ENCODE results near the gene GSG1.

GSG1 gene

GRCh38 chr12:13135371-13136178, 32.1 kb upstream of the GSG1 start:
- H3K4me3 ChIP-seq (ENCODE audit: low read length), result no peak overlapping the region
- no peaks in the 10 kb centered on the region for H3K36me3 ChIP-seq (ENCODE audit: control insufficient read depth, low read depth, low read length)
- H3K9ac ChIP-seq (ENCODE audit: low read length), result no peak overlapping the region
- H3K4me1 ChIP-seq (ENCODE audit: control insufficient read depth, low read depth, low read length), result peaks cover 10% of the 10 kb centered on the region
- no peaks in the 10 kb centered on the region for H3K27me3 ChIP-seq (ENCODE audit: control insufficient read depth, insufficient read depth, low read length)
- H3K9me3 ChIP-seq (ENCODE audit: control insufficient read depth, low read depth, low read length), result no peaks in the 10 kb centered on the region
- no peak overlapping the region for H3K27ac ChIP-seq (ENCODE audit: low read length)

DNA sequence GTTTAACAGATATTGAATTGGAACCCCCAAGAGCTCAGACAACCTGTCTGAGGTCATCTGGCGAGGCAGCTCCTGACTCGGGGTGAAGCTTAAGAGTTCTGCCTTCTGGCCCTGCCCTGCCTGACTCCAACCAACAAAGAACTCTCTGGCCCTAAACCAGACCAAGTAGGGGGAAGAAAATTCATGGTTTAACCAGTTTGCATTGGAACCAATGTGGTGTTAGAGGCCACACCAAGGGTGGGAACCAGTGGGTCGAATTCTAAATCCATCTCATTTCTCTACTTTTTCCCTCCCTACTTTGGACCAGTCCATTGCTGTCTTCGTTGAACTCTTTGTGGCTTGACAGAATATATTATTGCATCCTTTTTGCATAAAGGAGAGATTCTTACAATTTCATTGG, 30.4 kb upstream of the GSG1 start:
- Histone ChIP-seq H3K9me3 (ENCODE audit: control insufficient read depth, low read depth, low read length) (no peaks in the 10 kb centered on the region), H3K27me3 (ENCODE audit: control insufficient read depth, insufficient read depth, low read length) (no peaks in the 10 kb centered on the region), H3K4me1 (ENCODE audit: control insufficient read depth, low read depth, low read length) (peaks cover 10% of the 10 kb centered on the region), H3K4me3 (ENCODE audit: low read length) (no peak overlapping the region), H3K27ac (ENCODE audit: low read length) (no peak overlapping the region), H3K36me3 (ENCODE audit: control insufficient read depth, low read depth, low read length) (no peaks in the 10 kb centered on the region), H3K9ac (ENCODE audit: low read length) (no peak overlapping the region)

DNA sequence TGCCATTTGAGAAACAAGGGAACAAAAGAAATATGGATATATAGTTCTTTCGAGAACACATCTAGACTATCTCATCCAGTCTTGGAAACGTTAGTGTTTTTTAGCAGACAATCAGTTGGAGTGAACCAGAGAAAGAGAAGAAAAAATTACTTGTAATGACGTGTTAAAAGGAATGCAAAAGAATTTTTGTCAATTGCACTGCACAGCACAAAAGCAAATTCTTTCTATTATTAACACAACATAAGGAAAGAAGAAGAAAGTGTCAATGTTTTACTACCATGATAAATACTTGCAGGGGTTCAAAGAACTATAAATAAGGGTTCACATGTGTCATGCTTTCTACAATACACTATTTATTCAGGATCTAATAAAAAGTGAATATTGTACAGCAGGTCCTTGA, 27.5 kb upstream of the GSG1 start:
- H3K9ac ChIP-seq (ENCODE audit: low read length), result no peak overlapping the region
- H3K4me1 ChIP-seq (ENCODE audit: control insufficient read depth, low read depth, low read length), result peaks cover 9% of the 10 kb centered on the region
- no peak overlapping the region for H3K4me3 ChIP-seq (ENCODE audit: low read length)
- H3K9me3 ChIP-seq (ENCODE audit: control insufficient read depth, low read depth, low read length), result no peaks in the 10 kb centered on the region
- H3K27ac ChIP-seq (ENCODE audit: low read length), result no peak overlapping the region
- no peaks in the 10 kb centered on the region for H3K36me3 ChIP-seq (ENCODE audit: control insufficient read depth, low read depth, low read length)
- H3K27me3 ChIP-seq (ENCODE audit: control insufficient read depth, insufficient read depth, low read length), result no peaks in the 10 kb centered on the region

GRCh38 chr12:13128291-13128965, 25.0 kb upstream of the GSG1 start:
- H3K27me3 ChIP-seq (ENCODE audit: control insufficient read depth, insufficient read depth, low read length), result no peaks in the 10 kb centered on the region
- no peak overlapping the region for H3K4me3 ChIP-seq (ENCODE audit: low read length)
- no peak overlapping the region for H3K9ac ChIP-seq (ENCODE audit: low read length)
- H3K27ac ChIP-seq (ENCODE audit: low read length), result no peak overlapping the region
- H3K9me3 ChIP-seq (ENCODE audit: control insufficient read depth, low read depth, low read length), result no peaks in the 10 kb centered on the region
- peaks cover 5% of the 10 kb centered on the region for H3K4me1 ChIP-seq (ENCODE audit: control insufficient read depth, low read depth, low read length)
- no peaks in the 10 kb centered on the region for H3K36me3 ChIP-seq (ENCODE audit: control insufficient read depth, low read depth, low read length)

DNA sequence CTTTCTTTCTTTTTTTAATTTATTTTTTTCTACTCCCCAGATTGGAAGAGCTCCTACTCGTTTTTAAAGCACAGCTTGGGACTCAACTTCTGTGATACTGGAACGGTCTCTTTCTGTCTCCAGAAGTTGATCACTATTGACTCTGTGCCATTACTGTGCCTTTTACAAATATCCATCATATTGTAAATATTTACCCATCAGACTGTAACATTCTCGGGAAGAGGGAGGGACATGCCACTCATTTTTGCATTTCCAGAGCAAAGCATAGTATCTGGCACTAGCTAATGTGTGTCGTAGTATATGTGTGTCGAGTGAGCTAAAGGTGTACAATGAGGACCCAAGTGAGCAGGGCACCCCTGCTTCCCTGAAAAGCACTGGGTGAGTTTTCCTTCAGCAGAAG, 24.0 kb upstream of the GSG1 start:
- H3K9ac ChIP-seq (ENCODE audit: low read length), result no peak overlapping the region
- H3K9me3 ChIP-seq (ENCODE audit: control insufficient read depth, low read depth, low read length), result no peaks in the 10 kb centered on the region
- H3K4me1 ChIP-seq (ENCODE audit: control insufficient read depth, low read depth, low read length), result peaks cover 5% of the 10 kb centered on the region
- no peaks in the 10 kb centered on the region for H3K27me3 ChIP-seq (ENCODE audit: control insufficient read depth, insufficient read depth, low read length)
- H3K4me3 ChIP-seq (ENCODE audit: low read length), result no peak overlapping the region
- H3K27ac ChIP-seq (ENCODE audit: low read length), result no peak overlapping the region
- H3K36me3 ChIP-seq (ENCODE audit: control insufficient read depth, low read depth, low read length), result no peaks in the 10 kb centered on the region

DNA sequence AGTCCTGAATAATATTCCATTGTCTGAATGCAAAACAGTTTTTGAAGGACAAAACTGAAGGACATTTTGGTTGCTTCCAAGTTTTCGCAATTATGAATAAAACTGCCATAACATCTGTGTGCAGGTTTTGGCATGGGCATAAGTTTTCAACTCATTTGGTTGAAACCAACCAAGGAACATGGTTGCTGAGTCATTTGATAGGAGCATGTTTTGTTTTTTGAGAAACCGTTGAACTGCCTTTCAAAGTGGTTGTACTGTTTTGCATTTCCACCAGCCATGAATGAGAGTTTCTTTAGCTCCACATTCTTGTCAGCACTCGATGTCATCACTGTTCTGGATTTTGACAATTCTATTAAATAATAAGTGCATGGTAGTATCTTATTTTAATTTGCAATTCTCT, 23.0 kb upstream of the GSG1 start:
- no peak overlapping the region for H3K27ac ChIP-seq (ENCODE audit: low read length)

DNA sequence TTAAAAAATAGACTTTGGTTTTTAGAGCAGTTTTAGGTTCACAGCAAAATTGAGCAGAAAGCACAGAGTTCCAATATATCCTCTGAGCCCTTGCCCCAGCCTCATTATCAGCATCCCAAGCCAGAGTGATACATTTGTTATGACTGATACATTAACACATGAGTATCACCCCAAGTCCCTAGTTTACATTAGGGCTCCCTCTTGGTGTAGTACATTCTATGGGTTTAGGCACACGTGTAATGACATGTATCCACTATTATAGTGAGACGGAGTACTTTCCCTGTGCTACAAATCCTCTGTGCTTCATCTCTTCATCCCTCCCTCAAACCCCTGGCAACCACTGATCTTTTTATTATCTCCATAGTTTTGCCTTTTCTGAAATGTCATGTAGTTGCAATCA, 22.5 kb upstream of the GSG1 start:
- Histone ChIP-seq H3K9me3 (ENCODE audit: control insufficient read depth, low read depth, low read length) (no peaks in the 10 kb centered on the region), H3K4me1 (ENCODE audit: control insufficient read depth, low read depth, low read length) (peaks cover 5% of the 10 kb centered on the region), H3K27ac (ENCODE audit: low read length) (no peak overlapping the region), H3K27me3 (ENCODE audit: control insufficient read depth, insufficient read depth, low read length) (no peaks in the 10 kb centered on the region), H3K9ac (ENCODE audit: low read length) (no peak overlapping the region), H3K36me3 (ENCODE audit: control insufficient read depth, low read depth, low read length) (no peaks in the 10 kb centered on the region), H3K4me3 (ENCODE audit: low read length) (no peak overlapping the region)

More for the DNA sequence above, 23.0 kb upstream of the GSG1 start:
- H3K36me3 ChIP-seq (ENCODE audit: control insufficient read depth, low read depth, low read length), result no peaks in the 10 kb centered on the region
- no peak overlapping the region for H3K9ac ChIP-seq (ENCODE audit: low read length)
- H3K4me1 ChIP-seq (ENCODE audit: control insufficient read depth, low read depth, low read length), result peaks cover 5% of the 10 kb centered on the region
- H3K4me3 ChIP-seq (ENCODE audit: low read length), result no peak overlapping the region
- H3K9me3 ChIP-seq (ENCODE audit: control insufficient read depth, low read depth, low read length), result no peaks in the 10 kb centered on the region
- no peaks in the 10 kb centered on the region for H3K27me3 ChIP-seq (ENCODE audit: control insufficient read depth, insufficient read depth, low read length)

- peaks cover 5% of the 10 kb centered on the region for H3K4me1 ChIP-seq (ENCODE audit: control insufficient read depth, low read depth, low read length)
- no peaks in the 10 kb centered on the region for H3K27me3 ChIP-seq (ENCODE audit: control insufficient read depth, insufficient read depth, low read length)
- no peaks in the 10 kb centered on the region for H3K36me3 ChIP-seq (ENCODE audit: control insufficient read depth, low read depth, low read length)
- H3K27ac ChIP-seq (ENCODE audit: low read length), result no peak overlapping the region
- no peaks in the 10 kb centered on the region for H3K9me3 ChIP-seq (ENCODE audit: control insufficient read depth, low read depth, low read length)
- no peak overlapping the region for H3K4me3 ChIP-seq (ENCODE audit: low read length)
- H3K9ac ChIP-seq (ENCODE audit: low read length), result no peak overlapping the region
These were observed 21.4 kb upstream of the GSG1 start for GRCh38 chr12:13124656-13125505.

GRCh38 chr12:13121568-13121967, 18.1 kb upstream of the GSG1 start:
- Histone ChIP-seq H3K27me3 (ENCODE audit: control insufficient read depth, insufficient read depth, low read length) (no peaks in the 10 kb centered on the region), H3K4me1 (ENCODE audit: control insufficient read depth, low read depth, low read length) (peaks cover 17% of the 10 kb centered on the region), H3K9ac (ENCODE audit: low read length) (no peak overlapping the region)

DNA sequence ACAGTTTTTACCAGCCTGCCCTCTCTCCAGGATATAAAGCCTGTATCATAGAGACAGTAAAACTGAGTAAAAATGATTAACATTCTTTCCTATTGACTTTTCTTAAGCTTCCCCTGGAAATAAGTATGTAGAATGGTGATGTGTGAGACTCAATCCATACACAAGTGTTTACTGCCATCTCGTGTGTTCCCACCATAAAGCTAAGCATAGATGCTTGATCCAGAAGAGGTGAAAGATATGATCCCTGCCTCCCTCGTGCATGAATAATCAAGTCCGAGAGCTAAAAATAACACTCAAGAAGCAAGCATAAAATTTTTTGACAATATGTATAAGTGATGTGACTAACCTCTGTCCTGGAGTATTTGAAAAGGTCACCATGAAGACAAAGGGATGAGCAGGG, 16.9 kb upstream of the GSG1 start:
- H3K4me3 ChIP-seq (ENCODE audit: low read length), result no peak overlapping the region
- H3K27me3 ChIP-seq (ENCODE audit: control insufficient read depth, insufficient read depth, low read length), result no peaks in the 10 kb centered on the region
- H3K36me3 ChIP-seq (ENCODE audit: control insufficient read depth, low read depth, low read length), result no peaks in the 10 kb centered on the region
- no peak overlapping the region for H3K9ac ChIP-seq (ENCODE audit: low read length)
- H3K27ac ChIP-seq (ENCODE audit: low read length), result no peak overlapping the region
- H3K9me3 ChIP-seq (ENCODE audit: control insufficient read depth, low read depth, low read length), result no peaks in the 10 kb centered on the region
- peaks cover 21% of the 10 kb centered on the region for H3K4me1 ChIP-seq (ENCODE audit: control insufficient read depth, low read depth, low read length)

More at GRCh38 chr12:13121568-13121967, 18.1 kb upstream of the GSG1 start:
- H3K9me3 ChIP-seq (ENCODE audit: control insufficient read depth, low read depth, low read length), result no peaks in the 10 kb centered on the region
- no peaks in the 10 kb centered on the region for H3K36me3 ChIP-seq (ENCODE audit: control insufficient read depth, low read depth, low read length)
- H3K27ac ChIP-seq (ENCODE audit: low read length), result no peak overlapping the region
- H3K4me3 ChIP-seq (ENCODE audit: low read length), result no peak overlapping the region

DNA sequence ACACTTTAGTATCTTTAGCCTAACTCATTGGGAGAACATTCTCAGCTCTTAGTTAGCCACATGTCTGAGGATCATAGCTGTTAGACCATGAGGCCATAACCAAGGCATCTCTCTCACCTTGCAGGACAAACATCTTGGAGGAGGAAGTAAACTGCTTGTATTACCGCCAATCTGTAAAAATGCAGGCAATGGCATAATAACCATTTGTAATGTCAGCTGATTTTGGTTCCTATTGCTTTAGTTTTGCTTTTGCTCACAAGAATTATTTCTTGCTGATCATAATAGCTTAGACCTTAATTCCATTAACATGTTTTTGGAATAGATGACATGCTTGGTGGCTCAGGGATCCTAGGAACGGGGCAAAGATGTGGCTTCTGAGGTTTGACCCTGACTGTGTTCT, 16.4 kb upstream of the GSG1 start:
- peaks cover 17% of the 10 kb centered on the region for H3K4me1 ChIP-seq (ENCODE audit: control insufficient read depth, low read depth, low read length)
- no peak overlapping the region for H3K9ac ChIP-seq (ENCODE audit: low read length)
- no peak overlapping the region for H3K27ac ChIP-seq (ENCODE audit: low read length)
- no peak overlapping the region for H3K4me3 ChIP-seq (ENCODE audit: low read length)
- H3K27me3 ChIP-seq (ENCODE audit: control insufficient read depth, insufficient read depth, low read length), result no peaks in the 10 kb centered on the region
- no peaks in the 10 kb centered on the region for H3K9me3 ChIP-seq (ENCODE audit: control insufficient read depth, low read depth, low read length)
- no peaks in the 10 kb centered on the region for H3K36me3 ChIP-seq (ENCODE audit: control insufficient read depth, low read depth, low read length)

Data from iPS-18a (cell line).